Measurements from ENCODE around the gene CALB2.

DNA sequence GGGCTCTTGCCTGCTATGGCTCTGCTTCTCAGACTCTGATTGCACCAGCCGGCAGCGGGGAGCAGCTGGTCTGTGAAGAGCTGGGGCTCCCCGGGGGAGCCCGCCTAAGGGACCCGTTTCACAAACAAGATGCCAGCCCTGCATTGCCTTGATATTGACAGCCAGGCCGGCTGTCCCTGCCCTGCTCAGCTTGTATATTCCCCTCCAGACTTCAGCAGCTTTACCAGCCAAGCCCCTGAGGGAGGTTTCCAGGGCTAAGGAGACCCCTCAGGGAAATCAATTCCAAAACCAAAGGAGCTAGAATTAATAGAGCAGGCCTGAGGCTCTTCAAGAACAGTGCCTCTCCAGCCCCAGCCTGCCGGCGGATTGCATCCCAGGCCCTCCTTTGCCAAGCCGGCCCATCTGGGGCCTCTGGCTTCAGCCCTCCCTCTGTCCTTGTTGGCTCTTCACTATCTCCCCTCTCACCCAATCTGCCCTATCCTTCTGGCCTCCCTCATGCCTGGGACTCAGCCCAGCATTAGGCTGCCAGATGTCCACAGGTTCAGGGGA is 5.7 kb downstream of the CALB2 start:
- TF ChIP-seq, protein P1, sequence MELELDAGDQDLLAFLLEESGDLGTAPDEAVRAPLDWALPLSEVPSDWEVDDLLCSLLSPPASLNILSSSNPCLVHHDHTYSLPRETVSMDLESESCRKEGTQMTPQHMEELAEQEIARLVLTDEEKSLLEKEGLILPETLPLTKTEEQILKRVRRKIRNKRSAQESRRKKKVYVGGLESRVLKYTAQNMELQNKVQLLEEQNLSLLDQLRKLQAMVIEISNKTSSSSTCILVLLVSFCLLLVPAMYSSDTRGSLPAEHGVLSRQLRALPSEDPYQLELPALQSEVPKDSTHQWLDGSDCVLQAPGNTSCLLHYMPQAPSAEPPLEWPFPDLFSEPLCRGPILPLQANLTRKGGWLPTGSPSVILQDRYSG (CRISPR knock-in tag; IDR thresholded peaks at IDR 0.05) = no peak
- TF ChIP-seq CREB1 (IDR thresholded peaks at IDR 0.05) = no peak
- no peak for TF ChIP-seq CREB1 (CRISPR knock-in tag; IDR thresholded peaks at IDR 0.05)
- no peak for TF ChIP-seq CHD2 (IDR thresholded peaks at IDR 0.05; ENCODE audit: low read depth, low read length)
- no peak for TF ChIP-seq GABPA (IDR thresholded peaks at IDR 0.05; ENCODE audit: low read depth, low read length)
- TF ChIP-seq GABPA (CRISPR knock-in tag; IDR thresholded peaks at IDR 0.05; ENCODE audit: low read depth) = no peak
- no peak for TF ChIP-seq PCBP1 (IDR thresholded peaks at IDR 0.05; ENCODE audit: borderline replicate concordance, low read depth, low read length)
- TF ChIP-seq, protein P2, sequence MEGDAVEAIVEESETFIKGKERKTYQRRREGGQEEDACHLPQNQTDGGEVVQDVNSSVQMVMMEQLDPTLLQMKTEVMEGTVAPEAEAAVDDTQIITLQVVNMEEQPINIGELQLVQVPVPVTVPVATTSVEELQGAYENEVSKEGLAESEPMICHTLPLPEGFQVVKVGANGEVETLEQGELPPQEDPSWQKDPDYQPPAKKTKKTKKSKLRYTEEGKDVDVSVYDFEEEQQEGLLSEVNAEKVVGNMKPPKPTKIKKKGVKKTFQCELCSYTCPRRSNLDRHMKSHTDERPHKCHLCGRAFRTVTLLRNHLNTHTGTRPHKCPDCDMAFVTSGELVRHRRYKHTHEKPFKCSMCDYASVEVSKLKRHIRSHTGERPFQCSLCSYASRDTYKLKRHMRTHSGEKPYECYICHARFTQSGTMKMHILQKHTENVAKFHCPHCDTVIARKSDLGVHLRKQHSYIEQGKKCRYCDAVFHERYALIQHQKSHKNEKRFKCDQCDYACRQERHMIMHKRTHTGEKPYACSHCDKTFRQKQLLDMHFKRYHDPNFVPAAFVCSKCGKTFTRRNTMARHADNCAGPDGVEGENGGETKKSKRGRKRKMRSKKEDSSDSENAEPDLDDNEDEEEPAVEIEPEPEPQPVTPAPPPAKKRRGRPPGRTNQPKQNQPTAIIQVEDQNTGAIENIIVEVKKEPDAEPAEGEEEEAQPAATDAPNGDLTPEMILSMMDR (CRISPR knock-in tag; IDR thresholded peaks at IDR 0.05) = no peak
- TF ChIP-seq SIN3A (IDR thresholded peaks at IDR 0.05; ENCODE audit: borderline replicate concordance, low read depth, low read length) = no peak
- TF ChIP-seq CEBPB (IDR thresholded peaks at IDR 0.05; ENCODE audit: borderline replicate concordance, low read depth, low read length) = no peak
- TF ChIP-seq ZNF451 (CRISPR knock-in tag; IDR thresholded peaks at IDR 0.05) = no peak
